NCI-H345 treated with DMSO at 0.1 percent for 48 hours (cell line): Measurements from ENCODE around the gene SPPL2B.
"Not testable (repeated sequence)": the region's sequence is repeated elsewhere in the genome, so short reads cannot be mapped to it uniquely, and the experiment has no call there.

Experiments
- DNase-seq: peaks from one replicate; lab custom pipeline; 2025; ENCODE audit not compliant: unreplicated experiment; lab: John Stamatoyannopoulos, UW

The SPPL2B gene

DNA sequence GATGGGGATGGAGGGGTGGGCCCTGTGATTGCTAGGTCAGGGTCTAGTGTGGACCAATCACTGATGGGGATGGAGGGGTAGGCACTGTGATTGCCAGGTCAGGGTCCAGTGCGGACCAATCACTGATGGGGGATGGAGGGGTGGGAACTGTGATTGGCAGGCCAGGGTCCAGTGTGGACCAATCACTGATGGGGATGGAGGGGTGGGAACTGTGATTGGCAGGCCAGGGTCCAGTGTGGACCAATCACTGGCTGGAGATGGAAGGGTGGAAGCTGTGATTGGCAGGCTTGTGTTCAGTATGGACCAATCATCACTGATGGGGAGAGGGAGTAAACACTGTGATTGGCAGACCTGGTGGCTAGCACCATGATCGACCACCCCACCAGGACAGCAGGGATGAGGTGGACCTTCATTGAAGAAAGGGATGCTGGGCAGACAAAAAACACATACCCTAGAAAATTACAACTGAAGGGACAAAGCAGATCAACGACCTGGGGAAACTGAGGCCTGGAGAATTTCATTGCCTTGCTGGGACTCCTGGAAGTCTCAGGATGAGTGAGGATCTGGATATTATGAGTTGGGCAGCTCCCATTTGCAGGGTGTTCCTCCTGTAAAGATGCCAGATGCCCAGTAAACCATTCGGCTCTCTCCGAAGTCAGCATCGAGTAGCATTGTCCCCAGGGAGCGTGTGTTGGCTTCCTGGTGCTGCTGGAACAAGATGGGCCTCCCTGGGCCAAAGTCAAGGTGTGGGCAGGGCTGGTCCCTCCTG lies 47.1 kb downstream of the SPPL2B start:
- no peak for DNase-seq

DNA sequence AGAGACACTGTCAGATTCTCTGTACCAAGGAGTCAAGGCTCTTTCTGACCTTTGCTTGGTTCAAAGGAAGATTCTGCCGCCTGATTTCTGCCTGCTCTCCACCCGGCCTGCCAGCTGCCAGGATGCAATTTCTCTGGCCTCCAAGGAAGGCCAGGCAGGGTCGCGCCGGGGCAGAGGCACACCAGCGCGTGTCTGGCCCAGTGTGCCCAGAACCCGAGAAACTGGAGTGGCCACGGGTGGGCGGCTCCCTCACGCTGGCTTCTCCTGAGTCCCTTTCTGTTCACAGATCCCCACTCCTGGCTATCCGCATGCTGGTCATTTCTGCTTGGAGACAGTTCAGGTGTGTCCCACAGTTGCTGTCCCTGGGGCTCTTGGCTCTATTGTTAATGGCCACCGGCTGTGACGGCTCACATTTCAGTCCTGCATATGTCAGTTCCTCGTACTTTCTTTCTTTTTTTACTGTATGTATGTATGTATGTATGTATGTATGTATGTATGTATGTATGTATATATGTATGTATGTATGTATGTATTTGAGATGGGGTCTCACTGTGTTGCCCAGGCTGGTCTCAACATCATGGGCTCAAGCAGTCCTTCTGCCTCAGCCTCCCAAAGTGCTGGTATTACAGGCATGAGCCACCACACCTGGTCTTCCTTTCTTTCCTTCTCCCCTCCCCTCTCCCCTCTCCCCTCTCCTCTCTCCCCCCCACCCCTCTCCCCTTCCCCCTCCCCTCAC lies 48.5 kb downstream of the SPPL2B start:
- no peak for DNase-seq

DNA sequence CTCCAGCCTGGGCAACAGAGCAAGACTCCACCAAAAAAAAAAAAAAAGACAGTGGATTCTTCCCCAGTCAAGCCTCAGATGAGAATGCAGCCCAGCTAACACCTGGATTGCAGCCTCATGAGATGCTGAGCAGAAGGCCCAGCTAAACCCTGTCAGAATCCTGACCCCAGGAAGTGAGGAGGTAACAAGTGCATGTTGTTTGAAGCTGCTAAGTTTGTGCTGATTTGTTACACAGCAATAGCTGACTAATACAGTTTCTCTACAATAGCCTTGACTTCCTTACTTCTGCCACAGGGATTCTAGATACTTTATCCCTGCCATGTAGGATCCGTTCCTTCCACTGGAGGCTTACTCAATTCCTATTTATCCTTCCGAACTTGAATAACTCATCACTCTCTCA lies 52.1 kb downstream of the SPPL2B start:
- DNase-seq, result no peak

DNA sequence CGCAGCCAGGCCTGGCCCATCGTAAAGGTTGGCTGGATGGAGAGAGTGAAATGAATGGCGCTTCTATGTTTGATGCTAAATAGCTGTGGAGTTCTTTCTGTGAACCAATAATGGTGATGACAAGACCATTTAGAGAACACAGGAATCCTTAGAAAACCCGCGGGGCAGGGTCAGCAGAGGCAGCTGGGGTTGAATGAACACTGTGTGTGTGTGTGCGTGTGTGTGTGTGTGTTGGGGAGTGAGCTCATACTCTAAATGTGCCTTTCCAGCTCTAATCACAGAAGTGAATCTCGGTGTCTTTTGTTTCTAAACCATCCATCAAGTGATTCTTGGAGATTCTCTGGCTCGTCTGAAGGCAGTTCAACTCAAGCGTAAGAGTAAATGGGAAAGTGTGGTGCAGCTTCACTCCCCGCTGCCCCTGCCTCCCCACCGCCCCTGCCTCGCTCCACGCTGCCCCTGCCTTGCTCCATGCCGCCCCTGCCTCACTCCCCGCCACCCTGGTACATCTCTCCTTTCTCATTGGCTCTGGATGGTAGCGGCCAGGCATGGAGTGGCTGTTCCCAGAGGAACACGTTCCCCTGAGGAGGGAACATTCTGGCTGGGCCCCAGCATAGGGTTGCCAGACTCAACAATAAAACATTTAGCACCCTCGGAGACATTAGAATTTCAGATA lies 52.8 kb downstream of the SPPL2B start:
- DNase-seq, result no peak

DNA sequence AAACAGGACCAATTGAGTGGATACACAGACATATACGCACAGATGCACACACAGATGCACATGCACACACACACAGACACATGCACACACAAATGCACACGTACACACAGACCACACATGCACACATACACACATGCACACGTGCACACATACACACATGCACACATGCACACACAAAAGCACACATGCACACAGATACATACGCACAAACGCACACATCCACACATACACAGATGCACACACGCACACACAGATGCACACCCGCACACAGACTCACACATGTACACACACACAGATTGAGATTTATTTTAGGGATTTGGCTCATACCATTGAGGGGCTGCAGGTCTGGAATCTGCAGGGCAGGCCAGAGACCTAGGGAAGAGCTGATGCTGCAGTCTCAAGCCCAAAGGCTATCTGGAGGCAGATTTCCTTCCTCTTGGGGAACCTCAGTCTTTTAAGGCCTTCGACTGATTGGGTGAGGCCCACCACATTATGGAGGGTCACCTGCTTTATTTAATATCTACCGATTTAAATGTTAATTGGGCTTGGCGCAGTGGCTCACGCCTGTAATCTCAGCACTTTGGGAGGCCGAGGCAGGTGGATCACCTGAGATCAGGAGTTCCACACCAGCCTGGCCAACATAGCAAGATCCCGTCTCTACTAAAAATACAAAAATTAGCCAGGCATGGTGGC lies 54.2 kb downstream of the SPPL2B start:
- no peak for DNase-seq

DNA sequence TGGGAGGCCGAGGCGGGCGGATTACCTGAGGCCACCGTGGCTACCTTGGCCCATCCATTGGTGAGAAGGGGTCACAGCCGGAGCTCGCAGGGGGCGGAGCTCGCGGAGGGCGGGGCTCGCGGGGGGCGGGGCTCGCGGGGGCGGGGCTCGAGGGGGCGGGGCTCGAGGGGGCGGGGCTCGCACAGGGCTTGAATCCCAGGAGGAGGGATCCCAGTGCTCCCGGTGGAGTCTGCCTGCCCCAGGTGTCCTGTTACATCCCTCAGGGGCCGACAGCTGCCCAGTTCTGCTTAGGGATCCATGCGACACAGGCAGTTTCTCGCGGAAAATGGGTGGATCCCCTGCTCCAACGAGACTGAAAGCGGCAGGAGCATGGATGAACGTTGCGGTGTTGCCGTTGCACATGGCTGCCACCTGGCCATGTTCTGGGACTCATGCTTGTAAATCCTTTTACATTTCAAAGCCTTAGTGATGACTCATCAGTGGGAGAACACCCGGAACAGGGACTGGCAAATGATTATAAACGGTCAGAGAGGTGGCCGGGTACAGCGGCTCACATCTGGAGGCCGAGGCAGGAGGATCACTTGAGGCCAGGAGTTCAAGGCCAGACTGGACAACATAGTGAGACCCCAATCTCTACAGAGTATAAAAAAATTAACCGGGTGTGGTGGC lies 56.7 kb downstream of the SPPL2B start:
- DNase-seq, result peak; percentile 70

DNA sequence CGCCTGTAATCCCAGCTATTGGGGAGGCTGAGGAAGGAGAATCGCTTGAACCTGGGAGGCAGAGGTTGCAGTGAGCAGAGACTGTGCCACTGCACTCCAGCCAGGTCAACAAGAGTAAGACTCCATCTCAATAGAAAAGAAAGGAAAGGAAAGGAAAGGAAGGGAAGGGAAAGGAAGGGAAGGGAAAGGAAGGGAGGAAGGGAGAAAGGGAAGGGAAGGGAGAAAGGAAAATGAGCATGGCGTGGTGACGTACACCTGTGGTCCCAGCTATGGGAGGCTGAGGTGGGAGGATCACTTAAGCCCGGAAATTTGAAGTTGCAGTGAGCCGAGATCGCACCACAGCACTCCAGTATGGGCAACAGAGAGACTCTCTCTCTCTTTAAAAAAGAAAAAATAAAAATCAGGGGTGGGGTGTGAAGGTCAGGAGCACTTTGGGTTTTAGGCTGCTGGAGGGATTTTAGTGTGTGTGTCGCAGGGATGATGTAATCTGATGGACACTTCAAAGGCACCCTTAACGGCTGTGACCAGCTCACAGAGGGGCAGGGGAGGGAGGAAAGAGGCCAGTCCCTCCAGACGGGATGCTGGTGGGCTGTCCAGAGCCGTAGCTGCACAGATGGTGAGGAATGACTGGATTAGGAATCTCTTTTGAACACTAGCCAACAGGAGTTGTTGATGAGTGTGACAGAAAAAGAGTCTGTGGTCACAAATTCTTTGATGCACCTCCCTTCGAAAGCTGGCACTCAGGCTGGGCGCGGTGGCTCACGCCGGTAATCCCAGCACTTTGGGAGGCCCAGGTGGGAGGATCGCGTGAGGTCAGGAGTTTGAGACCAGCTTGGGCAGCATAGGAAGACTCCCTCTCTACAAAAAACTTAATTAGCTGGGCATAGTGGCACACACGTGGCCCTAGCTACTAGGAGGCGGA lies 59.1 kb downstream of the SPPL2B start:
- no peak for DNase-seq

DNA sequence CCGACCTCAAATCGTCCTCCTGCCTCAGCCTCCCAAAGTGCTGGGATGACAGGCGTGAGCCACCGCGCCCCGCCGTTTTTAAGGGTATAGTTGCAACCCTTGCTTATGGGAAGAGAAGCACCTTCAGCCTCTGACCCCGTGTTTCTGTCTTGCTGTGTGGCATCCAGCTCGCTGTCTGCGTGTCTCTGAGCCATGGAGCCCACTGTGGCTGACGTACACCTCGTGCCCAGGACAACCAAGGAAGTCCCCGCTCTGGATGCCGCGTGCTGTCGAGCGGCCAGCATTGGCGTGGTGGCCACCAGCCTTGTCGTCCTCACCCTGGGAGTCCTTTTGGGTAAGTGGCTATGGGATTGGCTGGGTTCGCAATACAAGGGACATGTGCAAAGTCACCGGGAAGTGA lies 61.1 kb downstream of the SPPL2B start:
- no peak for DNase-seq

DNA sequence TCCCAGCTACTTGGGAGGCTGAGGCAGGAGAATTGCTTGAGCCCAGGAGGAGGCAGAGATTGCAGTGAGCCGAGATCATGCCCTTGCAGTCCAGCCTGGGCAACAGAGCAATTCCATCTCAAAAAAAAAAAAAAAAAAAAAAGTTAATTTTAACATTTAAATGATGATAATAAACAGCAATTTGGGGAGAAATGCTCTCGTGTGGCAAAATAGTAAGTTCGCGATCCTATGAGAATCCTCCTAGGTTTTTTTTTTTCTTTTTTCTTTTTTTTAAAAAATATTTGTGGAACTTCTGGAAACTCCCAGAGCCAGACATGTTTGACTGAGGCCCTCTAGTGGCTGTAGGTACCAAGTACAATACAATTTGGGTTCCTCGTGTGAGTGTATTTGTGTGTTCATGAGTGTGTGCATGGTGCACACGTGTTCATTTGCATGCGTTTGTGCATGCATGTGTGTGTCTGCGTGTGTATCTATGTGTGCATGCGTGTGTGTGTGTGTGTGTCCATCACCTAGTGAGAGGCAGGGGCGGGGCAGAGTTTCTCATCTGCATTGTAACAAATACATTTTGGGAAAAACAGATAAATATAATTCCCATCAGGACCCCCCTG lies 62.7 kb downstream of the SPPL2B start:
- DNase-seq, result peak; percentile 55

DNA sequence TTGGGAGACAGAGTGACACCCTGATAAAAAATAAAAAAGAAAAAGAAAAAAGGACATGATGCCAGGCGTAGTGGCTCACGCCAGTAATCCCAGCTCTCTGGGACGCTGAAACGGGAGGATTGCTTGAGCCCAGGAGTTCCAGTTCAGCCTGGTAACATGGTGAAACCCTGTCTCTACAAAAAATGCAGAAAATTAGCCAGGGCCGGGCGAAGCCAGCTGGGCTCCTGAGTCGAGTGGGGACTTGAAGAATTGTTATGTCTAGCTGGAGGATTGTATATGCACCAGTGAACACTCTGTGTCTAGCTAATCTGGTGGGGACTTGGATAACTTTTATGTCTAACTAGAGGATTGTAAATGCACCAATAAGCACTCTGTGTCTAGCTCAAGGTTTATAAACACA lies 63.9 kb downstream of the SPPL2B start:
- DNase-seq, result no peak

DNA sequence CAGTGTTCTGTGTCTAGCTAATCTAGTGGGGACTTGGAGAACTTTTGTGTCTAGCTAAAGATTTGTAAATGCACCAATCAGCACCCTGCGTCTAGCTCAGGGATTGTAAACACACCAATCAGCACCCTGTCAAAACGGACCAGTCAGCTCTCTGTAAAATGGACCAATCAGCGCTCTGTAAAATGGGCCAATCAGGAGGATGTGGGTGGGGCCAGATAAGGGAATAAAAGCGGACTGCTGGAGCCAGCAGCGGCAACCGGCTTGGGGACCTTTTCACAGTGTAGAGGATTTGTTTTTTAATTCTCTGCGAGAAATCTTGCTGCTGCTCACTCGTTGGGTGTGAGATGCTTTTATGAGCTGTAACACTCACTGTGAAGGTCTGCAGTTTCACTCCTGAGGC lies 64.4 kb downstream of the SPPL2B start:
- DNase-seq, result not testable (repeated sequence)

DNA sequence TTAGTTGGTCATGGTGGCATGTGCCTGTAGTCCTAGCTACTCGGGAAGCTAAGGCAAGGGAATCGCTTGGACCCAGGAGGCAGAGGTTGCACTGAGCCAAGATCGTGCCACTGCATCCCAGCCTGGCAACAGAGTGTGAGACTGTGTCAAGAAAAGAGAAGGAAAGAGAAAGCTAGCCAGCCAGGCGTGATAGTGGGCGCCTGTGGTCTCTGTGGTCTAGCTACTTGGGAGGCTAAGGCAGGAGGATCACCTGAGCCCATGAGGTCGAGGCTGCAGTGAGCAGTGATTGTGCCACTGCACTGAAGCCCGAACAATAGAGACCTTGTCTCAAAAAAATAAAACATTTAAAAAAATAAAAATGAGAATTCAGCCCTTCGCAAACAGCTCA lies 65.6 kb downstream of the SPPL2B start:
- DNase-seq, result no peak

DNA sequence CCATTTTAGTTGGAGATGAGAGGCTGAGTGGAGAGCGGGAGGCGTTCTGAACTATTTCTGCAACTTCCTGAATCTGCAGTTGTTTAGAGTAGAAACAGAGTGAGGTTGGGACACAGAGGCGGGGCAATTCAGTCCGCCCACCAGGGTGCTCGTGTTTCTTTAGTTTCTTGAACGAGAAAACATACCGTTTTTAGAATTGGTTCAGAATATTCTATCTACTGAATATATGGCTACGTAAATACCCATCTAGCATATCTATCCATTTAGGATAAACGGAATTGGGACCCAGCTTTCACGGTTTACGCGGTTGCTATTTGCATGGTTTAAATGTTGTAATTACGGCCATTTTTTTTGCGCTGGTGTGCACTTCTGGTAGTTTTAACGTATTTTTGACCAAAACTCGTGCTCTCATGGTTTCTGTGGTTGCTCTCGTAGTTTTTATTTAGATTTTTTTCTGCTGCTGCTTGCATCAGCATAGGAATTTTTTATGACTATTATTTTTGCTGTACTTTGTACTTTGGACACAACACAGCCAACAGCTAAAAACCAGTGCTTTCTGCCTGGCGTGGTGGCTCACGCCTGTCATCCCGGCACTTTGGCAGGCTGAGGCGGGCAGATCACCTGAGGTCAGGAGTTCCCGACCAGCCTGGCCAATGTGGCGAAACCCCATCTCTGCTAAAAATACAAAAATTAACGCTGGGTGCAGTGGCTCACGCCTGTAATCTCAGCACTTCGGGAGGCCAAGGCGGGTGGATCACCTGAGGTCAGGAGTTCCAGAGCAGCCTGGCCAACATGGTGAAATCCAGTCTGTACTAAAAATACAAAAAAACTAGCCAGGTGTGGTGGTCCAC lies 66.2 kb downstream of the SPPL2B start:
- DNase-seq, result no peak

DNA sequence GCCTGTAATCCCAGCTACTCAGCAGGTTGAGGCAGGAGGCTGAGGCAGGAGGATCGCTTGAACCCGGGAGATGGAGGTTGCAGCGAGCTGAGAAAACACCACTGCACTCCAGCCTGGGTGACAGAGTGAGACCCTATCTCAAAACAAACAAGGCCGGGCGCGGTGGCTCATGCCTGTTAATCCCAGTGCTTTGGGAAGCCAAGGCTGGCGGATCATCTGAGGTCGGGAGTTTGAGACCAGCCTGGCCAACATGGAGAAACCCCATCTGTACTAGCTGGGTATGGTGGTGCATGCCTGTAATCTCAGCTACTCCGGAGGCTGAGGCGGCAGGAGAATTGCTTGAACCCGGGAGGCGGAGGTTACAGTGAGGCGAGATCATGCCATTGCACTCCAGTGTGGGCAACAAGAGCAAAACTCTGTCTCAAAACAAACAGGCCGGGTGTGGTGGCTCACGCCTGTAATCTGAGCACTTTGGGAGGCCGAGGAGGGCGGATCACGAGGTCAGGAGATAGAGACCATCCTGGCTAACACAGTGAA lies 66.9 kb downstream of the SPPL2B start:
- not testable (repeated sequence) for DNase-seq

DNA sequence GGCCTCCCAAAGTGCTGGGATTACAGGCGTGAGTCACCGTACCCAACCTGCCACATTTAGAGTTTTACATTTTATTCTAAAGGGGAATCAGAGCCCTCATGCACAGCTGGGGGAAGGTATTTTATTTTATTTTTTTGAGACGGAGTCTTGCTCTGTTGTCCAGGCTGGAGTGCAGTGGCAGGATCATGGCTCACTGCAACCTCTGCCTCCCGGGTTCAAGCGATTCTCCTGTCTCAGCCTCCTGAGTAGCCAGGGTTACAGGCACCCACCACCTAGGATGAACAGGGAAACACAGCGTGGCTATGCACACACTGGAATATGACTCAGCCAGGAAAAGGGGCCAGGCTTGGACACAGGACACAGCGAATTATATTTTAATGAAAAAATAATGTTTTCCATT lies 68.7 kb downstream of the SPPL2B start:
- DNase-seq, result not testable (repeated sequence)

DNA sequence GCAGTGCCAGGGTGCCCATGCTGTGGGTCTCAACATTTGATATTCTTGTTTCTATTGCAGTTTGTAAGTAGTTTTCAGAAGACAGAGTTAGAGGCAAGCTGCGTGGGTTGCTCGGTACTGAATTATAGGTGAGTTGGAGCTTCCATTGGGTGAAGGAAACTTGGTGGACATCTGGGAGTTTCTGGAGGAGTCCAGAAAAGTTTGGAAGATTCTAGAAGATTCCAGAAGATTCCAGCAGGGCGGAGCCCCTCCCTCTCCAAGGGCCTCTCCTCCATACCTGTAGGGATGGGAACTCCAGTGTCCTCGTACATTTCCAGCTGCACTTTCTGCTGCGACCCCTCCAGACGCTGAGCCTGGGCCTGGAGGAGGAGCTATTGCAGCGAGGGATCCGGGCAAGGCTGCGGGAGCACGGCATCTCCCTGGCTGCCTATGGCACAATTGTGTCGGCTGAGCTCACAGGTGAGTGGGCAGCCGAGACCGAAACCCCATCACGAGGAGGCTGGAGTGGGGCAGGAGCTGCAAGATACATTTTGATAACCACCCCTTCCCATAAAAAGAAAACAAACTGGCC lies 70.3 kb downstream of the SPPL2B start:
- no peak for DNase-seq

DNA sequence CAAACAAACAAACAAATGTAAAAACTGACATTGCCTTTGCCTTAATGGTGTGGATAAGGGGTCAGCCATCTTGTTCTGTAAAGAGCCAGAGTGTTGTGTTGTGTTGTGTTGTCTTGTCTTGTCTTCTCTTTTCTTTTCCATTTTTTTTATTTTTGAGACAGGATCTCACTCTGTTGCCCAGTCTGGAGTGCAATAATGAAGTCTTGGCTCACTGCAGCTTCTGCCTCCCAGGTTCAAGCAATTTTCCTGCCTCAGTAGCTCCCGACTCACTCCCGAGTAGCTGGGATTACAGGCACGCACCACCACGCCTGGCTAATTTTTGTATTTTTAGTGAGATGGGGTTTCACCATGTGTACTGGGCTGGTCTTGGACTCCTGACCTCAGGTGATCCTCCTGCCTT lies 71.1 kb downstream of the SPPL2B start:
- DNase-seq, result no peak
